ENCODE results near the gene LHX5.

The LHX5 gene

GRCh38 chr12:113439301-113439597 is 32.4 kb downstream of the LHX5 start:
- no peak for DNase-seq (ENCODE audit: low spot score)

GRCh38 chr12:113438523-113439300 is 33.0 kb downstream of the LHX5 start:
- DNase-seq (ENCODE audit: low spot score), result no peak

- no peak for DNase-seq (ENCODE audit: low spot score)
Measured at GRCh38 chr12:113437729-113438100, 34.0 kb downstream of the LHX5 start.

GRCh38 chr12:113436993-113437728 is 34.5 kb downstream of the LHX5 start:
- DNase-seq (ENCODE audit: low spot score), result no peak

- DNase-seq (ENCODE audit: low spot score), result no peak
Measured at GRCh38 chr12:113436586-113436985, 35.1 kb downstream of the LHX5 start.

- no peak for DNase-seq (ENCODE audit: low spot score)
Measured at GRCh38 chr12:113435367-113435766, 36.3 kb downstream of the LHX5 start.

- no peak for DNase-seq (ENCODE audit: low spot score)
Measured at GRCh38 chr12:113432986-113433385, 38.7 kb downstream of the LHX5 start.

GRCh38 chr12:113428482-113428881 is 43.2 kb downstream of the LHX5 start:
- no peak for DNase-seq (ENCODE audit: low spot score)

GRCh38 chr12:113427882-113428281 is 43.8 kb downstream of the LHX5 start:
- no peak for DNase-seq (ENCODE audit: low spot score)

GRCh38 chr12:113425960-113426453 is 45.7 kb downstream of the LHX5 start:
- DNase-seq (ENCODE audit: low spot score), result no peak

GRCh38 chr12:113424915-113425823 is 46.5 kb downstream of the LHX5 start:
- DNase-seq (ENCODE audit: low spot score), result peak; percentile 30

- no peak for DNase-seq (ENCODE audit: low spot score)
Measured at GRCh38 chr12:113424456-113424855, 47.2 kb downstream of the LHX5 start.

GRCh38 chr12:113422886-113423669 is 48.6 kb downstream of the LHX5 start:
- no peak for DNase-seq (ENCODE audit: low spot score)

GRCh38 chr12:113422030-113422885 is 49.4 kb downstream of the LHX5 start, which contains the start of gene SDSL:
Gene SDSL (plus strand): TSS chr12:113422380. CDS start chr12:113427983, 5,603 bp downstream.
- no peak for DNase-seq (ENCODE audit: low spot score)

GRCh38 chr12:113420996-113421595 is 50.6 kb downstream of the LHX5 start:
- no peak for DNase-seq (ENCODE audit: low spot score)

- DNase-seq (ENCODE audit: low spot score), result no peak
Measured at GRCh38 chr12:113418213-113418879, 53.3 kb downstream of the LHX5 start.

GRCh38 chr12:113416091-113416754 is 55.4 kb downstream of the LHX5 start:
- DNase-seq (ENCODE audit: low spot score), result no peak

- no peak for DNase-seq (ENCODE audit: low spot score)
Measured at GRCh38 chr12:113414519-113415038, 57.1 kb downstream of the LHX5 start.

GRCh38 chr12:113413488-113413939 is 58.2 kb downstream of the LHX5 start:
- DNase-seq (ENCODE audit: low spot score), result no peak

All from CD4-positive, alpha-beta T cell treated with Interleukin-6 at 100 ng/mL for 8 hours (primary cell).